Fibroblast of skin of abdomen (primary cell): ENCODE data around the gene RAB3C.
"Not testable (repeated sequence)": the region's sequence is repeated elsewhere in the genome, so short reads cannot be mapped to it uniquely, and the experiment has no call there.

Experiments
- DNase-seq: peaks from one replicate; pipeline ENCODE4 v3.0.0-alpha.2; 2013

The RAB3C gene

DNA sequence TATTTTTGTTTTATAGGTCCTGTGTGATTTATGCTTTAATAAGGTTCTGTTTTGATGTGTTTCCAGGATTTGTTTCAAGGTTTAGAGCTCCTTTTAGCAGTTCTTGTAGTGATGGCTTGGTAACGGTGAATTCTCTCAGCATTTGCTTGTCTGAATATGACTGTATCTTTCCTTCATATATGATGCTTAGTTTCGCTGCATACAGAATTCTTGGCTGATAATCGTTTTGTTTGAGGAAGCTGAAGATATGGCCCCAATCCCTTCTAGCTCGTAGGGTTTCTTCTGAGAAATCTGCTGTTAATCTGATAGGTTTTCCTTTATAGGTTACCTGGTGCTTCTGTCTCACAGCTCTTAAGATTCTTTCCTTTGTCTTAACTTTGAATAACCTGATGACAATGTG, 20.0 kb downstream of the RAB3C start:
- not testable (repeated sequence) for DNase-seq

DNA sequence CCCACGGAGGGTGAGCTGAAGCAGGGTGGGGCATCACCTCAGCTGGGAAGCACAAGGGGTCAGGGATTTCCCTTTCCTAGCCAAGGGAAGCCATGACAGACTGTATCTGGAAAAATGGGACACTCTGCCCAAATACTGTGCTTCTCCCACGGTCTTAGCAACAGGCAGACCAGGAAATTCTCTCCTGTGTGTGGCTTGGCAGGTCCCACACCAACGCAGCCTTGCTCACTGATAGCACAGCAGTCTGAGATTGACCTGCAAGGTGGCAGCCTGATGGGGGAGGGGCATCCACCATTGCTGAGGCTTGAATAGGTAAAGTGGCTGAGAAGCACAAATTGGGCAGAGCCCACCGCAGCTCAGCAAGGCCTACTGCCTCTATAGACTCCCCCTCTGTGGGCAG, 23.2 kb downstream of the RAB3C start:
- DNase-seq = no peak

GRCh38 chr5:58615972-58616371, 33.1 kb downstream of the RAB3C start:
- DNase-seq = no peak

- no peak for DNase-seq
Observed at GRCh38 chr5:58617241-58617640, 34.4 kb downstream of the RAB3C start.

DNA sequence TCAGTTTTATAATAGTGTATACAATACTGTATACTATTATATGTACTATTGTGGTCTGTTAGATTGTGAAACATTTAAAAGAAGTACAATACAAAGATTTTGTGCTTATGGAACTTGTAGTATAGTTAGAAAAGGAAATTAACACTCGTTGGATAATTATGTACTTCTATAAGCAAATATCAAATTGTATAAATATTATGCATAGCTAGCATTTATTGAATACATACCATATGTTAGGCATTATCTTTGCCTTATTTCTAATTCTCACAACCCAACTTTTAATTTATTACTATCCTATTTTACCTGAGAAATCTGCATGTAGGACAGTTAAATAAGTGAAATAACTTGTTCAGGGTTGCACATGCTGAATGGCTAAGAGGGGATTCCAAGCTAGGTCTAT, 37.5 kb downstream of the RAB3C start:
- DNase-seq = no peak

DNA sequence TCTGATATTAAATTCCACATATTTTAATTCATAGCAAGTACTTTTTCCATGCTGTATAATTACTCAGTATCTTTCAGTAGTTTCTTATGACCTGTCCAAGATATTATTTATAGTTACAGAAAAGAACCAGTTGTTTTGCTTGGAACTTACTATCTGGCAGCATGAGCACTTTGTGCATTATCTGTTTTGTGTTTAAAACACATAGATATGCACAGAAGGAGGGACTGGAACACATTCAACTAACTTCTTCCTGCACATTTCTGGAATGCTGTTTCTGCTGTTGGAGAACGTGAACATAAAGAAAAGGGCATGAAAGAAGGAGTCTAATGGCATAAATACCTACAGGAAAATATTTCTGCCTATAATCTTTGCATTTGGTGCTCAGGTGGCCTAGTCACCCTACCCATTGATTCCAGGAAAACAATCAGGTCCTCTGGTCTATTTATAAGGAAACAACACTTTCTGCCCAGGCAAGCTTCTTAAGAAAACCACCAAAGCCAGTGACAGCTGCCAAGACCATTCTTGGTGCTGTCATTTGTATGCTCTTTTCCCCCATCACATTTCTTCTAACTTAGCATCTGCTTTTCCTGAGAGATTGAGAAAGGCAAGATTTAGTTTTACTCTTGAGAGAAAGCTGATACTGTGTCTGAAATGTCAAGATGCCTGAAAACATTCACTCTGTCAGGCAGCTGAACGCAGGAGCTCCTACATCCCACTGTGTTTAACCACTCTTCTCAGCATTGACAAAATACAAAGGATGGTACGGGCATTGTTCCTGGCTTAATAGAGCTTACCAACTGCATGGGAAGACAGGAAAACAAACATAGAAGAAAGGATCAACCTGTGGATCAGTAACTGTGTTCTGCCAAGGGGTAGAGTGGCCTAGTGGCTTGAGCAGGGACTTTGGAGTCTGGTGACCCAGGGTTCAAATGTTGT, 40.3 kb downstream of the RAB3C start:
- DNase-seq = no peak

- no peak for DNase-seq
Observed at GRCh38 chr5:58628626-58629025, 45.8 kb downstream of the RAB3C start.

DNA sequence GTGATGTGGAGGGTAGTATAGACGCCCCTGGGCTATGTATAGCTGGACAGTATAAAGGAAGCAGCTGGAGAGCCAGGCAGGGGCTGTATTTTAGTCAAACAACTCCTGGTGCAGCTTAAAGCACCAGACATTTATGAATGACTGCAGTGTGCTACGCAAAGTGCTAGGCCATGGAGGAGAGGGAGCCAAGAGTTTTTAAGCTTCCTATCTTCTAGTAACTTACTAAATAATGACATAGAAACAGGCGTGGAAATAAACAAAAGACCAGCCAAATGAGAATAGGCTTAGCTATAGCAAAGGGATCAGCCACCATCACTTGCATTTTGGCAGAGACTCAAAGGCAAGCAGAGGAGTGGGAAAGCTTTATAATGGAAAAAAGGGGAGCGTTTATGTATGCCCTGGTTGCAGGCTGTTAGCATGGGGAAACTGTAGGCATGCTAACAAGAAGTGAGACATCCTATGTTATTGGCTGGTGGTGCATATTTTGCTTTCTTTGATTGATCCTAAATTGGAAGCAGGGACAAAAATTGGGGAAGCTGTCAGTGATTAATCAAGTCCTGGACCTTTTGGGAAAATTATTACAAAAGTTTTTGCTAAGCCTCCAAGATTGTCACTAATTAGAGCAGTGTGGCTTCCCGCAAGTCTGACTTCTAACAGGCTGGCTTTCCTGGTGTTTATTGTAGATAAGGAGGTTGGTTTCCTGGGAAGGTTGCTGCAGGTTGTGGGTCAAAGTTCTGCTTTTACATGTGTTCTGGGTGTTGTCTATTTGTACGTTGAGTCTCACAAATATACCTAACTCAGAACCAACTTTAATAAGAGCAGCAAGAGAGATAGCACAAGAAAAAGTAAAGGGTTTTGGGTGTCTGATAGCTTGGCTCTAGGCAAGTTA, 46.6 kb downstream of the RAB3C start:
- DNase-seq = no peak

DNA sequence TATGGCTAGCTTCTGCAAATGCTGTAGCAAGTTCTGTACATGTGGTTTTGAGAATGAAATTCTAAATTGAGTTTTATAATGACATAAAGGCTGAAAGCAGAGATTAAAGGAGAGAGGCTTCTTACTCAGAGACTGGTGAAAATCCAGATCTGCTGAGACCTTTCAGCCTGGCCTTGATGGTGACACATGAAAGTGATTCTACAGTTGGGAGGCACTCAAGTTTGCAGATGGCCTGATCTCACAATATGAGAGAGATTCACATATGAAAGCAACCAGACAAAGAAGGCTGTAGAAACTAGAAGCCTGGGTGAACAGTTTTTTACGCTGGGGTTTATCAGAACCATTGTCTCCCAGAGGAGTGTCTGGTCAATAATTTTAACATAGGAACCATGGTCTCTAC, 49.0 kb downstream of the RAB3C start:
- DNase-seq = no peak

GRCh38 chr5:58635416-58635815, 52.5 kb downstream of the RAB3C start:
- no peak for DNase-seq

- DNase-seq = no peak
Observed at GRCh38 chr5:58640011-58640410, 57.1 kb downstream of the RAB3C start.

- DNase-seq = no peak
Observed at GRCh38 chr5:58641533-58641932, 58.7 kb downstream of the RAB3C start.

DNA sequence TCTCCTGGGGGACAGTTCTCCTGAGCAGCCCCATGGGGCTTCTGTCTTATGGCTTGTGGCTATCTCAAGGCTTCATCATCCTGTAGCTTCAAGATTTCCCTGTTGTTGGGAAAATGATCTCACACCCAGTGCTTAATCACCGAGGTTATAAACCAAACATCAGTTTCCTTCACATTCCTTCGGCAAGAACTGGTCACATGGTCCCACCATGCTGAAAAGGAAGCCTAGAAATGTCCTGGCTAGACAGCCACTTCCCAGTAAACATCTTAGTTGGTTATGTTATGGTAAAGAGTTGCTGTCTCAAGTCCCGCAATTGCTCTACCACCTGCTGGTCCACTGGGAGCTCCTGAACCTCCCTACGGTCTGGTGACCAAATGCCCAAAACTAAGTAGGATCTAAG, 66.0 kb downstream of the RAB3C start:
- DNase-seq = no peak

- DNase-seq = no peak
Observed at GRCh38 chr5:58649716-58650115, 66.8 kb downstream of the RAB3C start.

DNA sequence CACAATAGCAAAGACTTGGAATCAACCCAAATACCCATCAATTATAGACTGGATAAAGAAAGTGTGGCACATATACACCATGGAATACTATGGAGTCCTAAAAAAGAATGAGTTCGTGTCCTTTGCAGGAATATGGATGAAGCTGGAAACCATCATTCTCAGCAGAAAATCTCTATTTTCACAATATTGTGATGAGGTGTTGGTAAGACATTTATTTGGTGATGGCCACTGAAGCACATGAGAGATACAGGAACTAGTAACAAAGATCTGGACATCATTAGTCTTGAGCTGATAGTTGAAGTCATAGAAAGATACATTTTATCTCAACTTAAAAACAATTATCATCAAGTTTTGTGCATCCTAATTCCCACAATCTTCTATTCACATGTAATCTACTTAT, 70.6 kb downstream of the RAB3C start:
- DNase-seq = no peak

- DNase-seq = no peak
Observed at GRCh38 chr5:58666141-58666540, 83.3 kb downstream of the RAB3C start.

DNA sequence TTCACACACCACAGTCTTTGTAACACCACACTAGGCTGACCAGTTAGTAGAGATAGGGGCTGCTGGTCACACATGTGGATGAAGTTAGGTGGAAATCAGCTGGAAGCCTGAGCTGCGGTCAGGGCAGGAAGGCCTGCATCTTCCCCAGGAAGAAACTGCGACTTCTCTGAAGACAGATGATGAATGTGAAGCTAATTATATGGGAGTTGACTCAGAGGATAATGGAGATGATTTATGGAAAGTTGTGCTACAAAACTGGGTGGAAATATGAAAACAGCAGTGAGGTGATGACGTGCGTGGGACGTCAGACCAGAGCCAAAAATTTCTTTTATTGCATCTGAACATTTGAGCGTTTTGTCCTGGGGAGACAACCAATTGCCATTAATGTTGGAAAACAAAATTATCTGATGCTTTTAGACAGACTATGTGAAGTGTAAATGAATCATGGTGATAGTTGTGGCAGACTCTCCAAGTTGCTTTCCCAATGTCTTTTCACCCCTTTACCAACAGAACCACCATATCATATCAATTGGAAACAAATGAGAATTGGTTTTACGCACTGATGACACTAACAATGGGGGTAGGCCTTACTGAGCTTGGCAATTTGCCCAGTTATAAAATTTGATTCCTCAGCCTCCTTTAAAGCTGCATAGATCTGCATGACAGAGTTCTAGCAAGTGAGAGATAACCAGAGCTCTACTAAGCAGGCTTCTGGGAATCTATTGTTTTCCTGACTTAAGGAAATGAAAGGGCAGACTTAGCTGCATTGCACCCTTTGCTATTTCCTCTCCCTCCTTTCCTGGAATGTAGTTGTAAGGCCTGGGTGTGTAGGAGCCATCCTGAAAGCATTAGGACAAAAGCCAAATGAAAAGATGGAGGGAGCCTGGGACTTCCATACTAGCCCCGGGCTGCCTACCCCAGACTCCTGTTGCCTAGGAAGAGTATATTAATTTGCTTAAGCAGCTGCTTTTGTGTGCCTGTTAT, 84.0 kb downstream of the RAB3C start:
- DNase-seq = peak; percentile 48

DNA sequence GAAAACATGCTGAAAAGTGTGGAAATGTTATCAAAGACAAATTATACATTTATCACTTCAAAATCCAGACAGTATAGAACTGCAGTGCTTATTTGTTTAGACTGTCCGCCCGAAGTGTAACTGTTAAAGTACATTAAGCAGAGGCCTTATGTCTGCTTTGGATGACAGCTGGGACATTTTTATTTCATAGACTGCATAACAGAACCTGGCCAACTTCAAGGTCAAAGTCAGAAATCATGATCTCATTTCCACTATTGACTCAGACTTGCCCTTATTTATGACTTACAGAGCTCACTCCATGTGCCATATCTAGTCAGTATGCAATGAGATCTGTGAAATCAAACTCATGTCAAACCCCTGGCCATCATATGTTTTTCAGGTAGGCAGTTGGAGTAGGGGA, 87.7 kb downstream of the RAB3C start:
- no peak for DNase-seq

- no peak for DNase-seq
Observed at GRCh38 chr5:58671155-58671554, 88.3 kb downstream of the RAB3C start.

DNA sequence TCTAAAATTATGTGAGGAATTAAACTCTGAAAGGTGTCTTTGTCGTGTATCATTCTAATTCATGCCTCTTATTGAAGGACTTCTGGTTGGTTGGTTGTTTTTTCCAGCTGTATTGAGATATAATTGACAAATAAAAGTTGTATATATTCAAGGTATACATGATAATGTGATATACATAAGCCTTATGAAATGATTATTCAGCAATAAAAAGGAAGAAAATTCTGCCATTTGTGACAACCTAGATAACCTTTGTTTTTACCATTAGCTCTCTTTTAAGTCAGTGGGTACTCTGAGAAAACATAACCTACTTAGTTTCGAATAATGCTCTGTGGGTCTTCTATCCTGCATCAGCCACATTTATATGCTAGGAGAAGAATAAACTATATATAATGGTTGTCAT, 89.6 kb downstream of the RAB3C start:
- no peak for DNase-seq

- no peak for DNase-seq
Observed at GRCh38 chr5:58674070-58674469, 91.2 kb downstream of the RAB3C start.

DNA sequence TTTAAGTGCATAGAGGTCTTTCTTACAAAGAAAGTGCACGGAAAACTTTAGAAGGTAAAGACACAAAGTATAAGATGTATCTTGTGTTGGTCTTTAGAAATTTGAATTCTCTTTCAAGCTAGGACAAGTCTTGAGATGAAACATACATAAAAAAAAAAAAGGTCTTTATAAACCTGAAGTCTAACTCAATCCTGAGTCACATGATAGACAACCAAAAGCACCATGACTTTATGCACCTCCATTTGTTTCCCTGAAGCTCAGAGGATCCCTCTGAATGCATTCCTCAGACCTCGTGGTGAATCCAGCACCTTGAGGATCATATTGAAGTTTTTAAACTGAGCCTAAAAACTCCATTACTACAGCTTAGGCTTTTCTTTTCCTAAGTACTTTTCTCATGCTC, 91.8 kb downstream of the RAB3C start:
- DNase-seq = no peak
